OCI-LY3 (cell line): ENCODE measurements around the gene SH3RF3.

Source experiments
- H2AFZ ChIP-seq: fragments of 200-600, 300-600 bp; shearing (Covaris generic); 2 replicates; pipeline ENCODE4 v1.6.0; 2014; ENCODE audit warnings: antibody characterized with exemption, low read depth, low read length
- H3K27ac ChIP-seq: fragments of 200-600, 300-600 bp; sonication (generic); 2 replicates; pipeline ENCODE4 v1.5.1; 2014; ENCODE audit warnings: mild to moderate bottlenecking, low read length, moderate library complexity, mixed read lengths
- H3K27me3 ChIP-seq: fragments of 200-600, 300-600 bp; sonication (generic); 2 replicates; pipeline ENCODE4 v1.6.1; 2014; ENCODE audit warnings: low read depth, low read length, mixed read lengths
- H3K36me3 ChIP-seq: fragments of 200-600, 300-600 bp; sonication (generic); replicated peaks from 2 replicates; pipeline ENCODE3; 2014; ENCODE audit warnings: low read depth, low read length, mixed read lengths
- H3K4me1 ChIP-seq: fragments of 300-600, 200-600 bp; sonication (generic); 2 replicates; pipeline ENCODE4 v1.6.1; 2014; ENCODE audit warnings: low read length, mixed read lengths
- H3K4me2 ChIP-seq: fragments of 200-600, 300-600 bp; sonication (generic); 2 replicates; pipeline ENCODE4 v1.6.1; 2014; ENCODE audit warnings: low read length, mixed read lengths
- H3K4me3 ChIP-seq: fragments of 300-600, 200-600 bp; sonication (generic); 2 replicates; pipeline ENCODE4 v1.5.1; 2014; ENCODE audit warnings: antibody characterized with exemption, mild to moderate bottlenecking, low read length, moderate library complexity
- H3K79me2 ChIP-seq: fragments of 300-600, 200-600 bp; shearing (Covaris generic); 2 replicates; pipeline ENCODE4 v1.6.1; 2014; ENCODE audit warnings: mild to moderate bottlenecking, low read length, mixed read lengths
- H3K9ac ChIP-seq: fragments of 300-600, 200-600 bp; shearing (Covaris generic); 2 replicates; pipeline ENCODE4 v1.6.0; 2014; ENCODE audit warnings: mild to moderate bottlenecking, low read length, moderate library complexity
- H3K9me3 ChIP-seq: fragments of 200-600, 300-600 bp; shearing (Covaris generic); 2 replicates; pipeline ENCODE4 v1.6.1; 2014; ENCODE audit warnings: low read length, mixed read lengths; ENCODE audit not compliant: insufficient read depth
- H4K20me1 ChIP-seq: fragments of 200-600, 300-600 bp; sonication (generic); 2 replicates; pipeline ENCODE4 v1.6.1; 2016; ENCODE audit warnings: low read length, mixed read lengths; ENCODE audit not compliant: insufficient read depth
- EZH2phosphoT487 ChIP-seq: fragments of 200-600 bp; shearing (Covaris generic); IDR thresholded peaks from 2 replicates; pipeline ENCODE4 v1.6.1; 2018; ENCODE audit warnings: antibody characterized with exemption, mixed run types, low read depth
- TF ChIP-seq, protein P1 (sequence below): fragments of 200-600, 300-600 bp; sonication (generic); IDR thresholded peaks from 2 replicates; pipeline ENCODE4 v1.5.1; 2014; ENCODE audit warnings: antibody characterized with exemption, low read length, low read depth

SH3RF3 gene

DNA sequence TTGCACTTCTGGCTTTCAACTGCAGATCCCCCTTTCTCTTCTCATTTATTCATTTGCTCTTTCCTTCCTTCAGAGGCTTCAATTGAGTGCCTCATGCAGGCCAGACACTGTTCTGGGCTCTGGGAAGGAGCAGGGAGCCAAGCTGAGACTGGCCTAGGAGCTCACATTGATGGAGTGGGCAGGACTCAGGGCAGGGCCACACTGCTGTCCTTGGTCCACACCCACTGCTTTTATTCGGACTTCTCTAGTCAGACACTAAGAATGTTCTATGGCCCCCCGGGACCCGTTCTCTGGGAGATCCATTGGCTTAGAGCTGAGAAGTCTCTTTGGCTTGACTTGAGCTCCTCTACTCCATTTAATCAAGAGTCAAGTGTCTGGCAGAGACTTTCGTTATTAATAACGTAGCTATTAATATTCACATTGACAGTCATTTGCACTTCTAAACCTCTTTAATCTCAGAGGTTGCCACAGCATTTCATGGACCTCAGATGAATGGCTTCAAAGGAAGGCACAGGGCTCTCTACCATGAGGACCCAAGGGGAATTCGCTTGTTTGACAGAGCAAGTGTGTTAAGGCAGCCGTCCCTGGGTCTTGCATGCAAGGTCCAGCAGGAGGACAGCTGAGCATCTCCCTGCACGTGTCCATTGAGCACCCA is 20.1 kb downstream of the SH3RF3 start:
- no peaks in the 10 kb centered on the region for H3K9me3 ChIP-seq
- H3K4me2 ChIP-seq = no peak overlapping the region
- no peak overlapping the region for H3K9ac ChIP-seq
- no peaks in the 10 kb centered on the region for H3K79me2 ChIP-seq
- no peaks in the 10 kb centered on the region for H3K36me3 ChIP-seq
- H3K27ac ChIP-seq = no peak overlapping the region
- H3K4me3 ChIP-seq = no peak overlapping the region
- H3K27me3 ChIP-seq = peaks cover 9% of the 10 kb centered on the region; the same call in 1 of the 2 replicates
- TF ChIP-seq, protein P1, sequence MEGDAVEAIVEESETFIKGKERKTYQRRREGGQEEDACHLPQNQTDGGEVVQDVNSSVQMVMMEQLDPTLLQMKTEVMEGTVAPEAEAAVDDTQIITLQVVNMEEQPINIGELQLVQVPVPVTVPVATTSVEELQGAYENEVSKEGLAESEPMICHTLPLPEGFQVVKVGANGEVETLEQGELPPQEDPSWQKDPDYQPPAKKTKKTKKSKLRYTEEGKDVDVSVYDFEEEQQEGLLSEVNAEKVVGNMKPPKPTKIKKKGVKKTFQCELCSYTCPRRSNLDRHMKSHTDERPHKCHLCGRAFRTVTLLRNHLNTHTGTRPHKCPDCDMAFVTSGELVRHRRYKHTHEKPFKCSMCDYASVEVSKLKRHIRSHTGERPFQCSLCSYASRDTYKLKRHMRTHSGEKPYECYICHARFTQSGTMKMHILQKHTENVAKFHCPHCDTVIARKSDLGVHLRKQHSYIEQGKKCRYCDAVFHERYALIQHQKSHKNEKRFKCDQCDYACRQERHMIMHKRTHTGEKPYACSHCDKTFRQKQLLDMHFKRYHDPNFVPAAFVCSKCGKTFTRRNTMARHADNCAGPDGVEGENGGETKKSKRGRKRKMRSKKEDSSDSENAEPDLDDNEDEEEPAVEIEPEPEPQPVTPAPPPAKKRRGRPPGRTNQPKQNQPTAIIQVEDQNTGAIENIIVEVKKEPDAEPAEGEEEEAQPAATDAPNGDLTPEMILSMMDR = no peak
- no peak for TF ChIP-seq EZH2phosphoT487
- no peaks in the 10 kb centered on the region for H4K20me1 ChIP-seq
- no peak overlapping the region for H2AFZ ChIP-seq
- no peaks in the 10 kb centered on the region for H3K4me1 ChIP-seq

DNA sequence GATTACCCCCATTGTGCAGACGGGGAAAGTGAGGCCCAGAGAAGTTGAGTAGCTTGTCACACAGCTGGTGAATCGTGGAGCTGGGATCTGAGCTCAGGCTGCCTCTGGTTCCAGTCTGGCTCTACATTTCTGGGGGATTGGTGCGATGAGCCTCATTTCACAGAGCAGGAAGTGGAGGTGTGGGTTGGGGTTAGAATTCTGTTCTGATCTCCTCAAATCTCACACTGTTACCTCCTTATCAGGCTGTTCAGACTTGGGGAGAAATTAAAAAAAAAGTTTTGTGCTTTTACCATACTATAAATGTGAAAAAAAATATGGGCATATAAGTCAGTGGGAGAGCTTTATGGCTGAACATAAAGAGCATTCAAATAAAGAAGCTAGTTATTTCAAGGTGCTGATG is 21.6 kb downstream of the SH3RF3 start:
- H3K36me3 ChIP-seq = no peaks in the 10 kb centered on the region
- H3K4me3 ChIP-seq = no peak overlapping the region
- H3K9me3 ChIP-seq = no peaks in the 10 kb centered on the region
- no peaks in the 10 kb centered on the region for H4K20me1 ChIP-seq
- no peak overlapping the region for H3K27ac ChIP-seq
- no peak overlapping the region for H2AFZ ChIP-seq
- no peak overlapping the region for H3K9ac ChIP-seq
- TF ChIP-seq, protein P1 = no peak
- no peak for TF ChIP-seq EZH2phosphoT487
- H3K79me2 ChIP-seq = no peaks in the 10 kb centered on the region
- no peak overlapping the region for H3K4me2 ChIP-seq
- H3K4me1 ChIP-seq = no peaks in the 10 kb centered on the region
- peaks cover 9% of the 10 kb centered on the region; the same call in 1 of the 2 replicates for H3K27me3 ChIP-seq

DNA sequence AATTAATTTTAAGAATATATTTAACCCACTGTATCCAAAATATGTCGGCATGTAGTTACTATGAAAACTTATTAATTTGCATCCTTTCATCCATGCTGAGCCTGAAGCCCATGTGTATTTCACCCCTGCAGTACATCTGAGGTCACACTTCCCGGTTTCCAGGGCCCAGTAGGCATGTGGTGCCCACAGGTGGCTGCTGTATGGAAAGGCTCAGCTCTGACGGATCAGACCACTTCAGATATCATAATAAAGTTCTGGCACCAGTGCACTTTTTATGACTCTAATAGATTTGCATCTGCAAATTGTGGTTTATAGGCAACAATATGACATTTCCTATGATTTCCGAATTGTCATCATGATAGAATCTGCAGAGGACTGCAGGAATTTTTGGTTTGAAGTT is 22.5 kb downstream of the SH3RF3 start:
- Histone ChIP-seq H2AFZ (no peak overlapping the region), H3K36me3 (no peaks in the 10 kb centered on the region), H3K79me2 (no peaks in the 10 kb centered on the region), H3K4me2 (no peak overlapping the region), H3K27me3 (peaks cover 9% of the 10 kb centered on the region; the same call in 1 of the 2 replicates), H4K20me1 (no peaks in the 10 kb centered on the region), H3K4me1 (no peaks in the 10 kb centered on the region), H3K4me3 (no peak overlapping the region), H3K9ac (no peak overlapping the region), H3K27ac (no peak overlapping the region), H3K9me3 (no peaks in the 10 kb centered on the region)
- no peak for TF ChIP-seq EZH2phosphoT487
- TF ChIP-seq, protein P1 = no peak

DNA sequence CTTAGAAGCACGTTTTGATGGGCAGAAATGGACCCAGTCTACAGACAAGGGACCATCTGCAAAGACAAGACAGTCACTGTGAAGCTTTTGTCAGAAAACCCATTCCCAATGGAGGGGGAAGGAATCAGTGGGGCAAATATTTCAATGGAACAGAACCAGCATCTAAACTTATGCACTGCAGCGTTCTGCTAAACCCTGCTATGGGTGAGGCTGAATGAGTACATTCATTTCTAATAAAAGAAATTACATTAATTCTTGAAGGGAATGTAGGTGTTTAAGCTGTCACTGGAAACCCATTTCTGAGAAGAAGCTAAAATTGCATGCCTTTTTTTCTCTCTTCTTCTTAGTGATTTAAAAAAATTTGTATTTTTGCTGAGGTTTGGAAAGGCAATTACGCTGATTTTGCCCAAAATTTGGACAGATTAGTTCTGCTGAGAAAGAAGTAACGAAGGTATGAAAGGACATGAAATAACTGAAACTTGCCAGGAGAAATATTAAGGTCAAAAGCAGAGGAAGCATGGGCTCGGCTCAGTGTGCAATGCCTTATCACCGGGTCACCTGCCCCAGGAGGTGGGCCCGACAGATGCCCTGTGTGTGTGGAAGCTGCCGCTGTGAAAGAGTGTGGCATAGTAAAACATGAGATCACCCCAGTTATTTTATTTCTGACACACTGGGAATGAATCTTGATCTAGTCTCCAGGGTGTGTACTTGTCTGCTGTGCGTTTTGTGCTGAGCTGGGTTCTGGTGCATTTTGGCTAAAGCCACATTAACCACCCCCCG is 24.2 kb downstream of the SH3RF3 start:
- Histone ChIP-seq H3K36me3 (no peaks in the 10 kb centered on the region), H3K4me3 (no peak overlapping the region), H4K20me1 (no peaks in the 10 kb centered on the region), H3K9ac (no peak overlapping the region), H3K79me2 (no peaks in the 10 kb centered on the region), H3K4me1 (no peaks in the 10 kb centered on the region), H3K27ac (no peak overlapping the region), H3K9me3 (no peaks in the 10 kb centered on the region), H3K27me3 (peaks cover 6% of the 10 kb centered on the region), H2AFZ (no peak overlapping the region), H3K4me2 (no peak overlapping the region)
- no peak for TF ChIP-seq EZH2phosphoT487
- TF ChIP-seq, protein P1 = no peak
